GM21786 (cell line): Measurements from ENCODE around the gene CRYBA1.
"Not testable (repeated sequence)": the region's sequence is repeated elsewhere in the genome, so short reads cannot be mapped to it uniquely, and the experiment has no call there.

Experiments used
- ATAC-seq: cut with Tn5 transposase; IDR thresholded peaks from one replicate; pipeline ENCODE4 v1.9.1; 2021; ENCODE audit not compliant: unreplicated experiment

The CRYBA1 gene, protein sequence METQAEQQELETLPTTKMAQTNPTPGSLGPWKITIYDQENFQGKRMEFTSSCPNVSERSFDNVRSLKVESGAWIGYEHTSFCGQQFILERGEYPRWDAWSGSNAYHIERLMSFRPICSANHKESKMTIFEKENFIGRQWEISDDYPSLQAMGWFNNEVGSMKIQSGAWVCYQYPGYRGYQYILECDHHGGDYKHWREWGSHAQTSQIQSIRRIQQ

GRCh38 chr17:29246628-29247027, at the start of gene CRYBA1:
Gene CRYBA1, plus strand, starts transcription at chr17:29246859. Its CDS starts 5 bp downstream, at chr17:29246864.
- no peak for ATAC-seq

GRCh38 chr17:29197516-29198272, 49.0 kb upstream of the CRYBA1 start:
- ATAC-seq, result no peak

- not testable (repeated sequence) for ATAC-seq
Observed at GRCh38 chr17:29204068-29204804, 42.4 kb upstream of the CRYBA1 start.

DNA sequence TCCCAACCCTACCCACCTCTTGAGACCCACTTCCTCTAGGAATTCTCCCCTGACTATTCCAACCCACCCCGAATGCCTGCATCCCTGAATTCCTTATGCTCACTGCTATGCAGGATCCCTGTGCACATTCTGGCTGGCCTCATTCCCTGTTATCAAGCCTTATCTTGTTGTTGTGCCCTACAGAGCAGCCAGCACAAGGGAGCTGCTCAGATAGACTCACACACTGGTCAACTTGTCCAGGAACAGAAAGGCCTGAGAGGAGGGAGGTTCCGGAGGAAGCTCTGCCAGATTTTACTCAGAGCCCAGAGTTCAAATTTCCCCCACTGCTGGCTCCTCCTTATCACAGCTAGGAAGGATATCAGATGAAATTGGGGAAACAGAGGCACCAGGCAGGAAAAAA, 41.6 kb upstream of the CRYBA1 start:
- no peak for ATAC-seq

DNA sequence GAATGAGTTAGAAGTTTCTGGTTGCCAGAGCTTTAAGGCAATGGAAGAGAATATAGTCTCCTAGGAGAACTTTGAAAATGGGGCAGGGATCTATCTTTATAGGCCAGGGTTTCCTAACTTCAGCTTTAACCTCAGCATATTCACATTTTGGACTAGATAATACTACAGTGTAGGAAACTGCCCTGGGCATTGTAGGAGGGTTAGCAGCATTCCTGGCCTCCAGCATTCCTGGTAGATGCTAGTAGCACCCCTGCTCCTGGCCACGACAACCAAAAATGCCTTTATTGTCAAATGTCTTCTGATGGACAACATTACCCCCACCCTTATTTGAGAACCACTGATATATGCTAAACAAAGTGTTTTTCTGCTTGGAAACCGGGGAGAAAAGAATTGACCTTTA, 38.7 kb upstream of the CRYBA1 start:
- no peak for ATAC-seq

GRCh38 chr17:29209073-29209472, 37.6 kb upstream of the CRYBA1 start:
- no peak for ATAC-seq

DNA sequence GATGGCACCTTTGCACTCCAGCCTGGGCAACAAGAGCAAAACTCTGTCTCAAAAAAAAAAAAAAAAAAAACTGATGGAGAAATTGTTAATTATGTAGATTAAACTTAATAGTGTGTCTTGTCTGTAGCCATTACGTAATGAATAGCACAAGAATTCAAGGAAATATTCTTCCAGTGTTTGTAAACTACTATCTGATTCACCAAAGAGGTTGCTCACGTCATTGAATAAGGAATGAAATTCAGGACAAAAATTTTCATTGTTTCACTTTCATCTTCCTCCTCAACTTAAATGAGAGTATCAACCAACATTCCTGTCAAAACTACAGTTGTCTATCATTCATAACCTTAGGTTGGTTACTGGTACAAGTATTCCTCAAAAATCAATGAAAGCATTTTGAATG, 35.8 kb upstream of the CRYBA1 start:
- no peak for ATAC-seq

DNA sequence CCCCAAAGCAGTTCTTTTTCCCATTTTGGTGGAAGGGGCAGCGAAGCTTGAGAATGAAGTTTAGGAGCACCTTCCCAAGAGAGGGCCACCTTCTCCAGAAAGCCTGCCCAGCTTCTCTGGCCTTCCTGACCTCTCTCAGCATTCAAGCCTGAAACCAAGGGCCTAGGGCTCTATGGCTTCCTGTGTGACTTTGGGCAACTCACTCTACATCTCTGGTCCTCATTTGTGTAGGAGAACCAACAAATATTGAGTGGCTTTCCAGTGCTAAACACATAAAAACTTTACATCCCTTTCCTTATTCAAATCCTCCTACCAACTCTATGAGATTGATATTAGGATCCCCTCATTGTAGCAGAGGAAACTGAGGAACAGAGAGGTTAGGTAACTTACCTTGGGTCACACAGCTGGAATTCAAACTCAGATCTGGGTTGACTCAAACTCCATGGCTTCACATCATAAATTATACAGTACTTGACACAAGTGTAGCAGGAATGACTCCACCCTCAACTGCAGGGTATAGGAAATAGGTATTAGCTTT, 34.5 kb upstream of the CRYBA1 start:
- no peak for ATAC-seq

DNA sequence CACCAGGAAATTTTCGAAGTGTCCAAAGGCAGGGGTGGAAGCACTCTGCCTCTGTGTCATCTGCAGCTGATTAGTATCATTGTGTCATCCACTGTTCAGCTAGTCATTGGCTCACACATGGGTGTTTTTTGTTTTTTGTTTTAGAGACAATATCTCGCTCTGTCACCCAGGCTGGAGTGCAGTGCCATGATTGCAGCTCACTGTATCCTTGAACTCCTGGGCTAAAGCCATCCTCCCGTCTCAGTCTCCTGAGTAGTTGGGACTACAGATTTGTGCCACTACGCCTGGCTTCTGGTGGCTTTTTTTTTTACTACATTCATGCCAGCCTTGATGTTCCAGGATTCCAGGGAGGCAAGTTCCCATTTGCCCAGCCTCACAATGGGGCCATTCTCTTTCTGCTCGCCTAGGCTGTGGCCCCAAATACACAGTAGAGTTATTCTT, 34.0 kb upstream of the CRYBA1 start:
- ATAC-seq, result no peak

DNA sequence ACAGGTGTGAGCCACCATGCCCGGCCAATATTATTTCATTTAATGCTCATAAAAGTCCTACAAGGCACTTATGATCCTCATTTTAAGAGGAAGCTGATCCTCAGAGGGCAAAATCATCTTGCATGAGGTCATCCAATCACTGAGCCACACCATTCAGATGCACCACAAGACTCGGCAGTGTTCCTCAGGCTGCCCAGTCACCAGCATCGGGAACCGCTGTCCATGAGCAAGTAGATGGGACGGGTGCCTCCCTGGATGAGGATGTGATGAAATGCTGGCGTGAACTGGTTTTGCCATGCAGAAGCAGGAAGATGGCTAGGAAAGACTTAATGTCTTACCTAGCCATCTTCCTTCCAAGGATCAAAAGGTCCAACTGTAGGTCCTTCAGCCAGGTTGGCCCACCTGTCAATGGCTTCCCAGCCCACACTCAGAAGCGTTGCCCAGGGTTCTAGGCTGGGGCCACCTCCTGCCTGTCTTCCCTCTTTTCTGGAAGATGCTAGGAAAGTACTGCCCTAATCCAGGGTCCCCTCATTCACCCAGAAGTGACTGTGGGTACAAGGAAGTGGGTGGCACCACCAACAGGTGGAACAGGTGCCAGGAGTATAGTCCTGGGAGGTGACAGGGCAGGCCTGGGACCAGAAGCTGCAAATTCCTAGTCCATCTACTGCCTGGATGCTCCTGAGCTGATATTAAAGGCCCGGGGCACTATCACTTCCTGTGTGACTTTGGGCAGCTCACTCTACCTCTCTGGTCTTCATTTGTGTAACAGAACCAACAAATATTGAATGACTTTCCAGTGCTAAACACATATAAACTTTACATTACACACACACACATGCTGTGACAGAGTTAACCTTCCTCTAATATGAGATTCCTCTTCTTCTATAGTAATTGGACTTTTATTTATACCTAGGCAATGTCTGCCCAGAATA, 32.2 kb upstream of the CRYBA1 start:
- ATAC-seq, result no peak

- no peak for ATAC-seq
Observed at GRCh38 chr17:29215174-29215573, 31.5 kb upstream of the CRYBA1 start.

DNA sequence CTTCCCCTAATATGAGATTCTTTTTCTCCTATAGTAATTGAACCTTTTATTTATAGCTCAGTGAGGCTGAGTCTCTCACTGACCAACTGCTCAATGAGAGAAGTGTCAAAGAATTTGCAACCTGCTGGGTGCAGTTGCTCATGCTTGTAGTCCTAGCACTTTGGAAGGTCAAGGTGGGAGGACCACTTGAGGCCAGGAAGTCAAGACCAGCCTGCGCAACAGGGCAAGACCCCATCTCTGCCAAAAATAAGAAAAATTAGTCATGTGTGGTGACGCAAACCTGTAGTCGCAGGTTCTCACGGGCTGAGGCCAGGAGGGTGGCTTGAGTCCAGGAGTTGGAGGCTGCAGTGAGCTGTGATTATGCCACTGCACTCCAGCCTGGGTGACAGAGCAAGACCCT, 30.9 kb upstream of the CRYBA1 start:
- ATAC-seq, result no peak

- ATAC-seq, result no peak
Observed at GRCh38 chr17:29216181-29216580, 30.5 kb upstream of the CRYBA1 start.

DNA sequence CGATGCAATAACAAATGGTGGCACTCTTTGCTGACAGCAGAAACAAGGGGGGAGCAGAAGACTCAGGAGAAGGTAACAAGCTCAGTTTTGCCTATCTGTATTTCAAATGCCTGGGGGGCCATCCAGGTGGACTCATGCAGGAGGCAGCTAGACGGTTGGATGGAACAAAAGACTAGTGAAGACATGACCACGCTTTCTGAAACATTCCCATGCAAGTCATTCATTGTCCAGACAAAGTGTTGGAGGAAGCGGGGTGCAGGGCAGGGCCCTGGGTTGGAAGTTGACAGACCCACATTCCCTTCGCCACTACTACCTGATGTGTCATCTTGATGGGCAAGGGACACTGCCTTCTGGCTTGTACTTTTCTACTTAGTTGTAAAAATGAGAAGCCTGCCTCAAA, 29.8 kb upstream of the CRYBA1 start:
- ATAC-seq, result no peak

DNA sequence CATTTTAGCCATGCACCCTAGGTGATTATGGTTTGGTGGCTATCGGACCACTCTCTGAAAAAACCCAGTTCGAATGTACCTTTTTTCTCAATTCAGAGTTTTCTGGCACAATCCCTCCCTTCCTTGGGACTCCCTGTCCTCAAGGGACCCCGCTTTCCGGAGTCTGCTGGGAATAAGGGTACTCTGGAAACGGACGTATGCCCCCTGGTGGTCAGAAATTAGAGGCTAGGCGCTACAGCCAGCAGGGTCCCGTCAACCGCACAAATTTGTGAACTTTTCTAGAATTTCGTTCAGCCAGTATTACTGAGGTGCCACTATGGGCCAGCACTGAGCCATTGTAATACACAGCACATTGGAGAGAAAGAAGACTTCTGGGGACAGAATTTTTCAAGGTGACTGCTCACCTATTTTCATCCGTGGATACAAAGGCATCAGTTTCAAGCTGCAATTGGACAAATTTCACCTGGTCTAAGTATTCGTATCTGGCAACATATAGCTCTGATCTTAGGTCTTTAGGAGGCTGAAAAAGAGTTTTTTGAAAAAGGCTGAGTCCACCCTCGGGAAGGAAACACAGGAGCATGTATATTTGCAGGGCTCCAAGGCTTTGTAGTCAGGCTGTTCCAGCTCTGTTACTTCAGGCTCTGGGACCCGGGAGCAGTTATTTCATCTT, 27.1 kb upstream of the CRYBA1 start:
- ATAC-seq, result peak; percentile 66

DNA sequence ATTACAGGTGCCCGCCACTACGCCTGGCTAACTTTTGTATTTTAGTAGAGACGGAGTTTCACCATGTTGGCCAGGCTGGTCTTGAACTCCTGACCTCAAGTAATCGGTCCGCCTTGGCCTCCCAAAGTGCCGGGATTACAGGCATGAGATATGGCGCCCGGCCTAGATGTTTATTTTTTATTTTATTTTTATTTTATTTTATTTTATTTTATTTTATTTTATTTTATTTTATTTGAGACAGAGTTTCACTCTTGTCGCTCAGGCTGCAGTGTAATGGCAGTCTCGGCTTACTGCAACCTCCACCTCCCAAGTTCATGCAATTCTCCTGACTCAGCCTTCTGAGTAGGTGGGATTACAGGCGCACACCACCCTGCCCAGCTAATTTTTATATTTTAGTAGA, 25.3 kb upstream of the CRYBA1 start:
- not testable (repeated sequence) for ATAC-seq

DNA sequence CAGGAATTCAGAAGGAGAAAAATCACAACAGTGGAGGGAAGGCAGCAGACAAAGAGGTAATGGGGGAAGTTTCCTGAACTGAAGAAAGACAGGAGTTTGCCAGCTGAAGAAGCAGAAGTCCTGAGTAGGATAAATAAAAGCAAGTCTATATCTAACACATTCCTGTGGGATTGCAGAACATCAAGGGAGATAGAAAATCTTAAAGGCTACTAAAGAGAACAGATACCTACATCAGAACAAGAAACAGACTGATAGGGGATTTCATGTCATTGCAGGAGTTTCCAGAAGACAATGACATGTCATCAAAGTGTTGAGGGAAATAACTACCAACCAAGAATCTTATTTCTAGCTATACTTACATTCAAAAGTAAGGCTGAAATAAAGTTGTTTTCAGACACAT, 21.3 kb upstream of the CRYBA1 start:
- no peak for ATAC-seq

DNA sequence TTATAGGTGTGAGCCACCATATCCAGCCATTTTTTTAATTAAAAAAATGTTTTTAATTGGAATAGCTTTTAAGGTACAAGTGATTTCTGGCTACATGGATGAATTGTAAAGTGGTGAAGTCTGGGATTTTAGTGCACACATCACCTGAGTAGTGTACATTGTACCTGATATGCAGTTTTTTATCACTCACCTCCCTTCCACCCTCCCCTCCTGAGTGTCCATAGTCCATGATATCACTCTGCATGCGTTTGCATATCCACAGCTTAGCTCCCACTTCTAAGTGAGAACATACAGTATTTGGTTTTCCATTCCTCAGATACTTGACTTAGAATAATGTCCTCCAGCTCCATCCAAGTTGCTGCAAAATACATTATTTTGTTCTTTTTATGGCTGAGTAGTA, 13.4 kb upstream of the CRYBA1 start:
- ATAC-seq, result no peak

DNA sequence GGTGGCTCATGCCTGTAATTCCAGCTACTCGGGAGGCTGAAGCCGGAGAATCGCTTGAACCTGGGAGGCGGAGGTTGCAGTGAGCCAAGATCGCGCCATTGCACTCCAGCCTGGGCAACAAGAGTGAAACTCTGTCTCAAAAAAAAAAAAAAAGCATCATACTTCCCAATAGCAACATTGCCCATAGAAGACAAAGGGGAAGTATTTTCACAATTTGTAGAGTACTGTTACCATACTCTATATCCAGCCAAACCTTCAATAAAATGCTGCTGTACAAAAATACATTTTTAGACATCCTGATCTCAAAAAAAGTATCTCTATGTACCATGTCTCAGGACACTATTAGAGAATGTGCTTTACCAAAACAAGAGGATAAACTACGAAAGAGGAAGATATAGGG, 11.7 kb upstream of the CRYBA1 start:
- ATAC-seq, result not testable (repeated sequence)

- no peak for ATAC-seq
Observed at GRCh38 chr17:29235904-29236303, 10.8 kb upstream of the CRYBA1 start.
